Nephron progenitor cell (in vitro differentiated cells): Measurements from ENCODE around the gene TMPRSS13.

Experiments
- DNase-seq: peaks from one replicate; pipeline ENCODE4 v3.0.0; 2021
- H3K27ac Mint-ChIP-seq: 2 replicates; pipeline ENCODE4 v1.8.0; 2021; ENCODE audit warnings: mild to moderate bottlenecking, moderate library complexity, mixed read lengths
- H3K27me3 Mint-ChIP-seq: 2 replicates; pipeline ENCODE4 v1.8.0; 2021; ENCODE audit warnings: mild to moderate bottlenecking, low read depth, mixed read lengths; ENCODE audit not compliant: poor library complexity
- H3K36me3 Mint-ChIP-seq: 2 replicates; pipeline ENCODE4 v1.8.0; 2021; ENCODE audit warnings: low read depth, mixed read lengths
- H3K4me1 Mint-ChIP-seq: 2 replicates; pipeline ENCODE4 v1.8.0; 2021; ENCODE audit warnings: mixed read lengths
- H3K4me3 Mint-ChIP-seq: 2 replicates; pipeline ENCODE4 v1.8.0; 2021; ENCODE audit warnings: mild to moderate bottlenecking, moderate library complexity, mixed read lengths
- H3K9me3 Mint-ChIP-seq: 2 replicates; pipeline ENCODE4 v1.8.0; 2021; ENCODE audit warnings: mild to moderate bottlenecking, moderate library complexity, mixed read lengths
- CTCF ChIP-seq: fragments of 200-600 bp; sonication (generic); IDR thresholded peaks from 2 replicates; pipeline ENCODE4 v1.5.0; 2021; ENCODE audit warnings: antibody characterized with exemption

The TMPRSS13 gene

GRCh38 chr11:117932947-117933346 is 3.7 kb upstream of the TMPRSS13 start:
- peaks cover 29% of the 10 kb centered on the region for H3K4me1 Mint-ChIP-seq
- DNase-seq: no peak
- no peak overlapping the region for H3K4me3 Mint-ChIP-seq
- H3K27me3 Mint-ChIP-seq: peaks cover 33% of the 10 kb centered on the region
- H3K27ac Mint-ChIP-seq: no peak overlapping the region
- no peaks in the 10 kb centered on the region for H3K36me3 Mint-ChIP-seq
- H3K9me3 Mint-ChIP-seq: no peaks in the 10 kb centered on the region
- TF ChIP-seq CTCF: no peak

- Mint-ChIP-seq H3K4me1 (peaks cover 29% of the 10 kb centered on the region), H3K4me3 (no peak overlapping the region), H3K36me3 (no peaks in the 10 kb centered on the region), H3K9me3 (no peaks in the 10 kb centered on the region), H3K27me3 (peaks cover 36% of the 10 kb centered on the region), H3K27ac (no peak overlapping the region)
- no peak for DNase-seq
- no peak for TF ChIP-seq CTCF
Measured at GRCh38 chr11:117932426-117932825, 3.2 kb upstream of the TMPRSS13 start.

GRCh38 chr11:117931971-117932370 is 2.8 kb upstream of the TMPRSS13 start:
- Mint-ChIP-seq H3K9me3 (no peaks in the 10 kb centered on the region), H3K27ac (no peak overlapping the region), H3K4me3 (no peak overlapping the region), H3K27me3 (peaks cover 38% of the 10 kb centered on the region), H3K4me1 (peaks cover 29% of the 10 kb centered on the region), H3K36me3 (no peaks in the 10 kb centered on the region)
- DNase-seq: no peak
- no peak for TF ChIP-seq CTCF

GRCh38 chr11:117931331-117931950 is 2.2 kb upstream of the TMPRSS13 start:
- no peak for TF ChIP-seq CTCF
- no peaks in the 10 kb centered on the region for H3K36me3 Mint-ChIP-seq
- no peak overlapping the region for H3K4me3 Mint-ChIP-seq
- H3K9me3 Mint-ChIP-seq: no peaks in the 10 kb centered on the region
- H3K27ac Mint-ChIP-seq: no peak overlapping the region
- no peak for DNase-seq
- H3K4me1 Mint-ChIP-seq: peaks cover 29% of the 10 kb centered on the region
- peaks cover 38% of the 10 kb centered on the region for H3K27me3 Mint-ChIP-seq

- H3K36me3 Mint-ChIP-seq: no peaks in the 10 kb centered on the region
- no peak for TF ChIP-seq CTCF
- no peak overlapping the region for H3K4me3 Mint-ChIP-seq
- peaks cover 38% of the 10 kb centered on the region for H3K27me3 Mint-ChIP-seq
- peaks cover 29% of the 10 kb centered on the region for H3K4me1 Mint-ChIP-seq
- no peak for DNase-seq
- no peak overlapping the region for H3K27ac Mint-ChIP-seq
- no peaks in the 10 kb centered on the region for H3K9me3 Mint-ChIP-seq
Measured at GRCh38 chr11:117930668-117931330, 1.6 kb upstream of the TMPRSS13 start.
